Stimulated activated CD4-positive, alpha-beta T cell treated with anti-CD3 and anti-CD28 coated beads, Interleukin-2, amount 100 ng/mL, for 24 hours (primary cell): ENCODE data around the gene ZMYND12.

Source experiments
- DNase-seq, 2 donors: peaks; one replicate each; pipeline ENCODE4 v3.0.0-alpha.2; 2020

The ZMYND12 gene

DNA sequence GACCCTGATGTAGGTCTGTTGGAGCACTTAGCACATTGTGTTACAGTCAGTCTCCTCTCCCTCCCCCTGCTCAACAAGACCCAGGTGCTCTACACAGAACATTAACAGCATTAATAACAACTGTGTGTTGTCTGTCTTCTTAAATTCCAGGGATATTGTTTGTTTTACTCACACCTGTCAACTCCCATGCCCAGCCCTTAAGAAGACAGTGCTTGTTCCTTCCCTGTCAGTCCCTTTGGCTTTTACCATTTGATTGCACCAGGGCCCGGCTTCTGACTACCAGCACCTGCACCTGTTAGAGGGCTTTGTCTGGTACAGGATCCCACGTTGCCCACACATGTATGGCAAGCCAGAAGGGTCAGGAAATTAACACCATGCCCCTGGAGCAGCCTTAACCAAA is 63.6 kb downstream of the ZMYND12 start:
- no peak for DNase-seq

DNA sequence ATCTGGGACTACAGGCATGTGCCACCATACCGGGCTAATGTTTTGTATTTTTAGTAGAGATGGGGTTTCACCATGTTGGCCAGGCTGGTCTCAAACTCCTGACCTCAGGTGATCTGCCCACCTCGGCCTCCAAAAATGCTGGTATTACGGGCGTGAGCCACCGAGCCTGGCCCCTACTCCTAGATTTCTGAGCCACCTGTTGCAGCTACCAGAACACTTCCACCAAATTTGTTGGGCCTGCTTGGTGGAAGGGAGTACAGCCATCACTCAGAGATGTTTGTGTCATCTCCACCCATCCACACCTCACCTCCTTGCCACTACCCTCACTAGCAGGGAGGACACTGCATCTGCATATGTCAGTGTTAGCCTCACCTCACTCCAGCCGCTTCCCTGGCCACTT is 69.8 kb downstream of the ZMYND12 start:
- DNase-seq = no peak

DNA sequence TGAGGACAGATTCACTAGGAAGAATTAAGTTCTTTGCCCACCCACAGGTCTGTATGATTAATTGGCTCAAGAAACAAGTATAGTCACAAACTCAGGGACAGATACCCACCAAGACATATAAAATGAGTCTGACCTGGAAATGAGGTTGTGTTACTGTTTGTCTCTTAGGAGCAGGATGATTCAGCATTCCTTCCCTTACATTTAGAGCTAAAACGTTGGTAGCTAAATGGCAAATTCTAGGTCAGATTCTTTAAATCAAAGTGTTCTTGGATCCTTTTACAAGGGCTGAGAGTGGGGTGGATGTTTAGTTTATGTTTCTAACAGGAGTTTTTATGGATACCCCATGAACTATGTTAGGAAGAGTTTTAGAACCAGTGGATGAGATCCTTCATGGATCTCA is 70.5 kb downstream of the ZMYND12 start:
- no peak for DNase-seq

DNA sequence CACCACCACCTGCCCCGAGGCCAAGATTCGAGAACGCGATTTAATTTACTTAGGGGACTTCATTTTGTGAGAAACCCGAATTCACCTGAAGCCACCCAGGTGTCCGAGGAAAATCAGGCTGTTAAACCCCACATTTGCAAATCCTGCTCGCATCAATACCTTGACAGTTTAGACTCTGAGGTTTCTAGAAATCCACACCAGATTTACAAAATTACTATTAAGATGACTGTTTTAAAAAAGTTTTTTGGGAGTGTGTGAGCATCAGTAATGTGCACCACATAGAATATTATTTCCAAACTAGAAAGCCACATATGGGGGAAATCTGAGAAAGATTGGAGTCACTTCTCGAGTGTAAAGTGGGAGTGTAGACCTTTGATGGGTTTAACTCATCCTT is 74.5 kb downstream of the ZMYND12 start:
- DNase-seq = no peak

DNA sequence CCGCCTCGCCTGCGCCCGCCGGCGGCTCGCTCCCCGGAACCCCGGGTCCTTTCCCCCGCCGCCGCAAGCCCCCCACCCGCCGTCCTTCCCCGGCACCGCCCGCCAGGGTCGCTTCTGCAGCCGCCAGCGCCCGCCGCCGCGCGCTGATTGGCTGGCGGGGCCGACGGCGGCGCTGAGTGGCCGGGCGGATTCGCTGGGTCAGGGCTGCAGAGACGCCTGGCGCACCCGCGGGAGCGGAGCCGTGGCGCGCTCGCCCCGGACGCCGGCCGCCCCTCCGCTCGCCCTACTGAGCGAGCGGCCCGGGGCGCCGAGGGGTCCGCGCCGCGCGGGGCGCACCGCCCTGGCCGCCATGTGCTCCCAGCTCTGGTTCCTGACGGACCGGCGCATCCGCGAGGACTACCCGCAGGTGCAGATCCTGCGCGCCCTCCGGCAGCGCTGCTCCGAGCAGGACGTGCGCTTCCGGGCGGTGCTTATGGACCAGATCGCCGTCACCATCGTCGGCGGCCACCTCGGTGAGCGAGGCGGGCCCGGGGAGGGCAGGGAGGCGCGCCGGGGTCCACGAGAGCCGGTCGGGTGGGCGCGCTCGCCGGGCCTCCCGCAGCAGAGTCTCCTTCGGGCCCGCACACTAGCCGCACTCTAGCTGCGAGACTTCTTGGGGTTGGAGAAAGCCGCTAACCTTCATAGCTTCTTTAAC is 75.1 kb downstream of the ZMYND12 start, which contains the start of gene RIMKLA:
Gene RIMKLA (plus strand): TSS at position 207 of the 694 bp plus-strand sequence. CDS start 143 bp downstream, at position 350.
- peak; percentile 42 to 65 for DNase-seq
